ENCODE data around the gene CARD14. TPM values are rescaled to one million over a fixed set of nuclear protein-coding genes. Genes with fewer than 3 reads are reported as not detected.

Gene CARD14
- total RNA-seq, 1 donor from 2014 or later = not detected

- Mint-ChIP-seq H3K4me1 (ENCODE audit: low read depth) (peaks cover 2% of the 10 kb centered on the region), H3K9me3 (ENCODE audit: low read depth) (no peaks in the 10 kb centered on the region), H3K36me3 (ENCODE audit: insufficient read depth) (peaks cover 9% of the 10 kb centered on the region), H3K27me3 (no peaks in the 10 kb centered on the region), H3K27ac (no peak overlapping the region), H3K4me3 (ENCODE audit: low read depth) (no peak overlapping the region)
- no peak for TF ChIP-seq CTCF (IDR thresholded peaks at IDR 0.05; ENCODE audit: unreplicated experiment)
- DNase-seq (ENCODE audit: low spot score, unreplicated experiment) = no peak
Observed at GRCh38 chr17:80214878-80215210, 45.0 kb downstream of the CARD14 start.

- no peak overlapping the region for H3K4me3 Mint-ChIP-seq (ENCODE audit: low read depth)
- H3K27me3 Mint-ChIP-seq = no peaks in the 10 kb centered on the region
- peaks cover 6% of the 10 kb centered on the region for H3K4me1 Mint-ChIP-seq (ENCODE audit: low read depth)
- DNase-seq (ENCODE audit: low spot score, unreplicated experiment) = no peak
- H3K36me3 Mint-ChIP-seq (ENCODE audit: insufficient read depth) = peaks cover 7% of the 10 kb centered on the region
- H3K9me3 Mint-ChIP-seq (ENCODE audit: low read depth) = no peaks in the 10 kb centered on the region
- no peak for TF ChIP-seq CTCF (IDR thresholded peaks at IDR 0.05; ENCODE audit: unreplicated experiment)
- H3K27ac Mint-ChIP-seq = no peak overlapping the region
Observed at GRCh38 chr17:80216473-80217456, 46.9 kb downstream of the CARD14 start.

GRCh38 chr17:80217703-80218362, 48.0 kb downstream of the CARD14 start:
- no peaks in the 10 kb centered on the region for H3K27me3 Mint-ChIP-seq
- DNase-seq (ENCODE audit: low spot score, unreplicated experiment) = no peak
- no peak for TF ChIP-seq CTCF (IDR thresholded peaks at IDR 0.05; ENCODE audit: unreplicated experiment)
- peaks cover 5% of the 10 kb centered on the region for H3K36me3 Mint-ChIP-seq (ENCODE audit: insufficient read depth)
- no peaks in the 10 kb centered on the region for H3K9me3 Mint-ChIP-seq (ENCODE audit: low read depth)
- peaks cover 6% of the 10 kb centered on the region for H3K4me1 Mint-ChIP-seq (ENCODE audit: low read depth)
- H3K4me3 Mint-ChIP-seq (ENCODE audit: low read depth) = no peak overlapping the region
- no peak overlapping the region for H3K27ac Mint-ChIP-seq

GRCh38 chr17:80218391-80218790, 48.6 kb downstream of the CARD14 start:
- no peaks in the 10 kb centered on the region for H3K27me3 Mint-ChIP-seq
- peak overlapping the region; percentile 90 for H3K4me3 Mint-ChIP-seq (ENCODE audit: low read depth)
- H3K9me3 Mint-ChIP-seq (ENCODE audit: low read depth) = no peaks in the 10 kb centered on the region
- peaks cover 6% of the 10 kb centered on the region for H3K4me1 Mint-ChIP-seq (ENCODE audit: low read depth)
- TF ChIP-seq CTCF (IDR thresholded peaks at IDR 0.05; ENCODE audit: unreplicated experiment) = no peak
- H3K36me3 Mint-ChIP-seq (ENCODE audit: insufficient read depth) = peaks cover 5% of the 10 kb centered on the region
- no peak for DNase-seq (ENCODE audit: low spot score, unreplicated experiment)
- H3K27ac Mint-ChIP-seq = no peak overlapping the region

- Mint-ChIP-seq H3K4me1 (ENCODE audit: low read depth) (peaks cover 8% of the 10 kb centered on the region), H3K27ac (peak overlapping the region; percentile 91), H3K36me3 (ENCODE audit: insufficient read depth) (peaks cover 8% of the 10 kb centered on the region), H3K9me3 (ENCODE audit: low read depth) (no peaks in the 10 kb centered on the region), H3K4me3 (ENCODE audit: low read depth) (peak overlapping the region; percentile 90), H3K27me3 (no peaks in the 10 kb centered on the region)
- no peak for DNase-seq (ENCODE audit: low spot score, unreplicated experiment)
- no peak for TF ChIP-seq CTCF (IDR thresholded peaks at IDR 0.05; ENCODE audit: unreplicated experiment)
Observed at GRCh38 chr17:80219013-80219762, 49.4 kb downstream of the CARD14 start.
